GM21526 (cell line): ENCODE measurements around the gene TTC27.
"Not testable (repeated sequence)": the region's sequence is repeated elsewhere in the genome, so short reads cannot be mapped to it uniquely, and the experiment has no call there.

Experiments
- ATAC-seq: cut with Tn5 transposase; IDR thresholded peaks from one replicate; pipeline ENCODE4 v1.9.1; 2021; ENCODE audit warnings: moderate library complexity; ENCODE audit not compliant: unreplicated experiment, low FRiP score

The TTC27 gene

GRCh38 chr2:32750880-32751279, 123.0 kb downstream of the TTC27 start:
- no peak for ATAC-seq

- no peak for ATAC-seq
Measured at GRCh38 chr2:32752205-32752604, 124.4 kb downstream of the TTC27 start.

- ATAC-seq: no peak
Measured at GRCh38 chr2:32752952-32753351, 125.1 kb downstream of the TTC27 start.

- not testable (repeated sequence) for ATAC-seq
Measured at GRCh38 chr2:32754676-32755075, 126.8 kb downstream of the TTC27 start.

- no peak for ATAC-seq
Measured at GRCh38 chr2:32755666-32756065, 127.8 kb downstream of the TTC27 start.

GRCh38 chr2:32756074-32756727, 128.4 kb downstream of the TTC27 start:
- no peak for ATAC-seq

GRCh38 chr2:32758232-32758631, 130.4 kb downstream of the TTC27 start:
- ATAC-seq: no peak

GRCh38 chr2:32760628-32761027, 132.8 kb downstream of the TTC27 start:
- no peak for ATAC-seq

GRCh38 chr2:32768387-32769174, 140.7 kb downstream of the TTC27 start:
- ATAC-seq: no peak

- no peak for ATAC-seq
Measured at GRCh38 chr2:32770360-32770759, 142.5 kb downstream of the TTC27 start.

- no peak for ATAC-seq
Measured at GRCh38 chr2:32772638-32773447, 145.0 kb downstream of the TTC27 start.

- ATAC-seq: no peak
Measured at GRCh38 chr2:32773448-32773808, 145.6 kb downstream of the TTC27 start.

GRCh38 chr2:32775954-32776353, 148.1 kb downstream of the TTC27 start:
- no peak for ATAC-seq

GRCh38 chr2:32777714-32778113, 149.9 kb downstream of the TTC27 start:
- ATAC-seq: no peak

- no peak for ATAC-seq
Measured at GRCh38 chr2:32780961-32781360, 153.1 kb downstream of the TTC27 start.

- ATAC-seq: no peak
Measured at GRCh38 chr2:32783469-32783868, 155.6 kb downstream of the TTC27 start.

GRCh38 chr2:32783933-32784332, 156.1 kb downstream of the TTC27 start:
- no peak for ATAC-seq

GRCh38 chr2:32787207-32787606, 159.4 kb downstream of the TTC27 start:
- ATAC-seq: no peak

- no peak for ATAC-seq
Measured at GRCh38 chr2:32788114-32788513, 160.3 kb downstream of the TTC27 start.

GRCh38 chr2:32792416-32792815, 164.6 kb downstream of the TTC27 start:
- no peak for ATAC-seq

GRCh38 chr2:32798829-32799228, 171.0 kb downstream of the TTC27 start:
- ATAC-seq: no peak
